ENCODE measurements around the gene SAMM50. TPM values are rescaled to one million over a fixed set of nuclear protein-coding genes. Genes with fewer than 3 reads are reported as not detected.

SAMM50 gene
- total and polyA plus RNA-seq, 4 donors = 19.2 to 30.1 (median 26.0) TPM

DNA sequence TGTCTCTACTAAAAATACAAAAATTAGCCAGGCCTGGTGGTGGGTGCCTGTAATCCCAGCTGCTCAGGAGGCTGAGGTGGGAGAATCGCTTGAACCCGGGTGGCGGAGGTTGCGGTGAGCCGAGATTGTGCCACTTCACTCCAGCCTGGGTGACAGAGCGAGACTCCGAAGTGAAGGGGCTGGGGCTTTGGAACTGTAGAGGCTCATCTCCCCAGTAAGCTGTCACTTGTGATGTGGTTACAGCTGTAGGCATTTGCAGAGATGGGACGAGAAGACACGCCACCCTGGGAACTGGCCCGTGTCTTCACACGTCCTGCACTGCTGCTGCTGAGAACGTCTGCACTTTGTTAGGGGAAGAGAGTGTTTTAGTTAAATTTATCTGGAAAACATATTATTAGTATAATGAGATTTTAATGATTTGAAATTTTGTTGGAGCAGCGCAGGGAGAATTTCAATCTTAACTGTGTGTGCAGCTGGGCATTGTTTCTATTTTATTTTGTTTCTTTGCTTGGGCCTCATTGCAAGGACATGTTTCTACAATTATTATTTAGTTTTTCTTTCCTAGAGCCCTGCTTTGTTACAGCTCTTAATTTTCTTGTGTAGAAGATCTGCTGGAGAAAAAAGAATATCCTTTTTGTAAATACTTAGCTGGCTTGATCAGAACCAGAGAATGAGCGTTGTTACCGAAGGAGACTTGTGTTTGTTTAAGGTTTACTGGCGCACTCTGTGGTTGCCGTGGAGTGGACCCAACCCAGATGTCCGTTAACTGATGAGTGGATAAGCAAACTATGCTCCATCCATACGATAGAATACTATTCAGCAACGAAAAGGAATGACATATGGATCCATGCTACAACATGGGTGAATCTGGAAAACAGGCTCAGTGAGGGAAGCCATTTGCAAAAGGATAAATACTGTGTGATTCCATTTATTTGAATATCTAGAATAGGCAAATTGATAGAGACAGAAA, 87.3 kb downstream of the SAMM50 start:
- Histone ChIP-seq H3K9me3 (ENCODE audit: control insufficient read depth in 4 of 4, low read length in 3 of 4) (no peaks in the 10 kb centered on the region), H3K27ac (ENCODE audit: low read depth in 1 of 2, low read length in 2 of 2) (no peak overlapping the region), H3K36me3 (ENCODE audit: control insufficient read depth in 4 of 4, insufficient read depth in 3 of 4, low read depth in 1 of 4, low read length in 3 of 4) (no peaks in the 10 kb centered on the region), H3K4me3 (ENCODE audit: low read depth in 1 of 3, low read length in 3 of 3) (no peak overlapping the region), H3K4me1 (ENCODE audit: control insufficient read depth in 4 of 4, insufficient read depth in 4 of 4, low read length in 3 of 4) (no peaks in the 10 kb centered on the region), H3K27me3 (ENCODE audit: control insufficient read depth in 4 of 4, insufficient read depth in 4 of 4, low read length in 3 of 4) (no peaks in the 10 kb centered on the region), H3K9ac (ENCODE audit: low read depth in 1 of 2, low read length in 2 of 2) (no peak overlapping the region)
- 86% methylated on average over 20 of the region's 20 CpGs for WGBS
- TF ChIP-seq YY1 (IDR thresholded peaks at IDR 0.05) (no peak), RXRA (IDR thresholded peaks at IDR 0.05) (no peak), GABPA (IDR thresholded peaks at IDR 0.05 in 1 of 2, conservative IDR thresholded peaks at IDR 0.05 in 1 of 2) (no peak), EGR1 (IDR thresholded peaks at IDR 0.05; ENCODE audit: low read depth in 2 of 2) (no peak), NR2F2 (IDR thresholded peaks at IDR 0.05) (no peak), SP1 (IDR thresholded peaks at IDR 0.05) (no peak), TAF1 (conservative IDR thresholded peaks at IDR 0.05) (no peak), JUND (IDR thresholded peaks at IDR 0.05) (no peak), FOXA2 (IDR thresholded peaks at IDR 0.05) (no peak), HNF4G (IDR thresholded peaks at IDR 0.05) (no peak), HNF4A (conservative IDR thresholded peaks at IDR 0.05) (no peak), RAD21 (IDR thresholded peaks at IDR 0.05) (no peak), FOXA1 (IDR thresholded peaks at IDR 0.05) (no peak)
- TF ChIP-seq, protein P1, sequence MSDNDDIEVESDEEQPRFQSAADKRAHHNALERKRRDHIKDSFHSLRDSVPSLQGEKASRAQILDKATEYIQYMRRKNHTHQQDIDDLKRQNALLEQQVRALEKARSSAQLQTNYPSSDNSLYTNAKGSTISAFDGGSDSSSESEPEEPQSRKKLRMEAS (IDR thresholded peaks at IDR 0.05) = no peak
- TF ChIP-seq, protein P2, sequence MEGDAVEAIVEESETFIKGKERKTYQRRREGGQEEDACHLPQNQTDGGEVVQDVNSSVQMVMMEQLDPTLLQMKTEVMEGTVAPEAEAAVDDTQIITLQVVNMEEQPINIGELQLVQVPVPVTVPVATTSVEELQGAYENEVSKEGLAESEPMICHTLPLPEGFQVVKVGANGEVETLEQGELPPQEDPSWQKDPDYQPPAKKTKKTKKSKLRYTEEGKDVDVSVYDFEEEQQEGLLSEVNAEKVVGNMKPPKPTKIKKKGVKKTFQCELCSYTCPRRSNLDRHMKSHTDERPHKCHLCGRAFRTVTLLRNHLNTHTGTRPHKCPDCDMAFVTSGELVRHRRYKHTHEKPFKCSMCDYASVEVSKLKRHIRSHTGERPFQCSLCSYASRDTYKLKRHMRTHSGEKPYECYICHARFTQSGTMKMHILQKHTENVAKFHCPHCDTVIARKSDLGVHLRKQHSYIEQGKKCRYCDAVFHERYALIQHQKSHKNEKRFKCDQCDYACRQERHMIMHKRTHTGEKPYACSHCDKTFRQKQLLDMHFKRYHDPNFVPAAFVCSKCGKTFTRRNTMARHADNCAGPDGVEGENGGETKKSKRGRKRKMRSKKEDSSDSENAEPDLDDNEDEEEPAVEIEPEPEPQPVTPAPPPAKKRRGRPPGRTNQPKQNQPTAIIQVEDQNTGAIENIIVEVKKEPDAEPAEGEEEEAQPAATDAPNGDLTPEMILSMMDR (IDR thresholded peaks at IDR 0.05; ENCODE audit: low read depth, low read length, missing input control) = no peak
- TF ChIP-seq, protein P3, sequence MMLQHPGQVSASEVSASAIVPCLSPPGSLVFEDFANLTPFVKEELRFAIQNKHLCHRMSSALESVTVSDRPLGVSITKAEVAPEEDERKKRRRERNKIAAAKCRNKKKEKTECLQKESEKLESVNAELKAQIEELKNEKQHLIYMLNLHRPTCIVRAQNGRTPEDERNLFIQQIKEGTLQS (IDR thresholded peaks at IDR 0.05) = no peak
- TF ChIP-seq, protein P4, sequence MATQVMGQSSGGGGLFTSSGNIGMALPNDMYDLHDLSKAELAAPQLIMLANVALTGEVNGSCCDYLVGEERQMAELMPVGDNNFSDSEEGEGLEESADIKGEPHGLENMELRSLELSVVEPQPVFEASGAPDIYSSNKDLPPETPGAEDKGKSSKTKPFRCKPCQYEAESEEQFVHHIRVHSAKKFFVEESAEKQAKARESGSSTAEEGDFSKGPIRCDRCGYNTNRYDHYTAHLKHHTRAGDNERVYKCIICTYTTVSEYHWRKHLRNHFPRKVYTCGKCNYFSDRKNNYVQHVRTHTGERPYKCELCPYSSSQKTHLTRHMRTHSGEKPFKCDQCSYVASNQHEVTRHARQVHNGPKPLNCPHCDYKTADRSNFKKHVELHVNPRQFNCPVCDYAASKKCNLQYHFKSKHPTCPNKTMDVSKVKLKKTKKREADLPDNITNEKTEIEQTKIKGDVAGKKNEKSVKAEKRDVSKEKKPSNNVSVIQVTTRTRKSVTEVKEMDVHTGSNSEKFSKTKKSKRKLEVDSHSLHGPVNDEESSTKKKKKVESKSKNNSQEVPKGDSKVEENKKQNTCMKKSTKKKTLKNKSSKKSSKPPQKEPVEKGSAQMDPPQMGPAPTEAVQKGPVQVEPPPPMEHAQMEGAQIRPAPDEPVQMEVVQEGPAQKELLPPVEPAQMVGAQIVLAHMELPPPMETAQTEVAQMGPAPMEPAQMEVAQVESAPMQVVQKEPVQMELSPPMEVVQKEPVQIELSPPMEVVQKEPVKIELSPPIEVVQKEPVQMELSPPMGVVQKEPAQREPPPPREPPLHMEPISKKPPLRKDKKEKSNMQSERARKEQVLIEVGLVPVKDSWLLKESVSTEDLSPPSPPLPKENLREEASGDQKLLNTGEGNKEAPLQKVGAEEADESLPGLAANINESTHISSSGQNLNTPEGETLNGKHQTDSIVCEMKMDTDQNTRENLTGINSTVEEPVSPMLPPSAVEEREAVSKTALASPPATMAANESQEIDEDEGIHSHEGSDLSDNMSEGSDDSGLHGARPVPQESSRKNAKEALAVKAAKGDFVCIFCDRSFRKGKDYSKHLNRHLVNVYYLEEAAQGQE (IDR thresholded peaks at IDR 0.05) = no peak
- TF ChIP-seq, protein P5, sequence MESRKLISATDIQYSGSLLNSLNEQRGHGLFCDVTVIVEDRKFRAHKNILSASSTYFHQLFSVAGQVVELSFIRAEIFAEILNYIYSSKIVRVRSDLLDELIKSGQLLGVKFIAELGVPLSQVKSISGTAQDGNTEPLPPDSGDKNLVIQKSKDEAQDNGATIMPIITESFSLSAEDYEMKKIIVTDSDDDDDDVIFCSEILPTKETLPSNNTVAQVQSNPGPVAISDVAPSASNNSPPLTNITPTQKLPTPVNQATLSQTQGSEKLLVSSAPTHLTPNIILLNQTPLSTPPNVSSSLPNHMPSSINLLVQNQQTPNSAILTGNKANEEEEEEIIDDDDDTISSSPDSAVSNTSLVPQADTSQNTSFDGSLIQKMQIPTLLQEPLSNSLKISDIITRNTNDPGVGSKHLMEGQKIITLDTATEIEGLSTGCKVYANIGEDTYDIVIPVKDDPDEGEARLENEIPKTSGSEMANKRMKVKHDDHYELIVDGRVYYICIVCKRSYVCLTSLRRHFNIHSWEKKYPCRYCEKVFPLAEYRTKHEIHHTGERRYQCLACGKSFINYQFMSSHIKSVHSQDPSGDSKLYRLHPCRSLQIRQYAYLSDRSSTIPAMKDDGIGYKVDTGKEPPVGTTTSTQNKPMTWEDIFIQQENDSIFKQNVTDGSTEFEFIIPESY (IDR thresholded peaks at IDR 0.05) = no peak
- DNase-seq (ENCODE audit: low spot score) = no peak

All from liver (tissue), 9 donors.